Limb (tissue), 2 donors: ENCODE measurements around the gene KRT2.

Experiments used
- DNase-seq, 2 donors: peaks; one replicate each; pipeline ENCODE4 v3.0.0-alpha.2; 2016; ENCODE audit errors: extremely low spot score in 2 of 2

The KRT2 gene

GRCh38 chr12:52617403-52617785 is 34.6 kb downstream of the KRT2 start:
- DNase-seq, result no peak

GRCh38 chr12:52616680-52617402 is 35.2 kb downstream of the KRT2 start:
- no peak for DNase-seq

- no peak for DNase-seq
These were observed 36.1 kb downstream of the KRT2 start for GRCh38 chr12:52615912-52616311.

- DNase-seq, result no peak
These were observed 36.7 kb downstream of the KRT2 start for GRCh38 chr12:52615208-52615868.

- DNase-seq, result no peak
These were observed 37.4 kb downstream of the KRT2 start for GRCh38 chr12:52614381-52615207.

GRCh38 chr12:52613384-52614030 is 38.5 kb downstream of the KRT2 start:
- no peak for DNase-seq

GRCh38 chr12:52612431-52613383 is 39.3 kb downstream of the KRT2 start:
- DNase-seq, result no peak

GRCh38 chr12:52611080-52611468 is 40.9 kb downstream of the KRT2 start:
- peak in 1 of 2 donors; percentile 8 for DNase-seq

- peak in 1 of 2 donors; percentile 17 for DNase-seq
These were observed 43.0 kb downstream of the KRT2 start for GRCh38 chr12:52608826-52609630.

GRCh38 chr12:52608161-52608560 is 43.9 kb downstream of the KRT2 start:
- DNase-seq, result no peak

GRCh38 chr12:52607314-52607713 is 44.7 kb downstream of the KRT2 start:
- no peak for DNase-seq

GRCh38 chr12:52606581-52607218 is 45.3 kb downstream of the KRT2 start:
- DNase-seq, result no peak

GRCh38 chr12:52606096-52606495 is 45.9 kb downstream of the KRT2 start:
- no peak for DNase-seq

- no peak for DNase-seq
These were observed 46.5 kb downstream of the KRT2 start for GRCh38 chr12:52605542-52605941.

- DNase-seq, result no peak
These were observed 47.2 kb downstream of the KRT2 start for GRCh38 chr12:52604859-52605258.

GRCh38 chr12:52603314-52603713 is 48.7 kb downstream of the KRT2 start:
- DNase-seq, result no peak

- DNase-seq, result no peak
These were observed 49.5 kb downstream of the KRT2 start for GRCh38 chr12:52602552-52602951.

- DNase-seq, result no peak
These were observed 50.3 kb downstream of the KRT2 start for GRCh38 chr12:52601671-52602070.

- no peak for DNase-seq
These were observed 51.0 kb downstream of the KRT2 start, which contains the start of gene KRT72 for GRCh38 chr12:52600941-52601481. Gene KRT72 (minus strand): TSS chr12:52601463. CDS start chr12:52601452, 11 bp downstream.
